H1 (cell line): ENCODE measurements around the gene NECTIN2. TPM values are rescaled to one million over a fixed set of nuclear protein-coding genes. Genes with fewer than 3 reads are reported as not detected.

Experiments
- BACH1 ChIP-seq: IDR thresholded peaks from 2 replicates; pipeline ENCODE4 v1.6.1; 2012; ENCODE audit warnings: low read length, improper control_type of control experiment
- CHD7 ChIP-seq: fragments of 300-600 bp; sonication (generic); IDR thresholded peaks from 2 replicates; pipeline ENCODE4 v1.7.1; 2012; ENCODE audit warnings: low read length, moderate library complexity, mild to moderate bottlenecking, inconsistent platforms; ENCODE audit not compliant: insufficient replicate concordance
- E2F6 ChIP-seq: IDR thresholded peaks from 2 replicates; pipeline ENCODE4 v1.6.1; 2012; ENCODE audit warnings: inconsistent platforms
- JUND ChIP-seq: IDR thresholded peaks from 2 replicates; pipeline ENCODE4 v1.6.1; 2011; ENCODE audit warnings: mild to moderate bottlenecking, improper control_type of control experiment, low read length
- KDM4A ChIP-seq: IDR thresholded peaks from one replicate; pipeline ENCODE4 v1.7.1; 2012; ENCODE audit warnings: low read depth, mild to moderate bottlenecking, moderate library complexity, low read length, inconsistent platforms; ENCODE audit not compliant: severe bottlenecking
- KDM5A ChIP-seq: fragments of 200-600 bp; IDR thresholded peaks from 2 replicates; pipeline ENCODE4 v1.7.1; 2012; ENCODE audit warnings: mild to moderate bottlenecking, low read length, inconsistent platforms, mixed read lengths
- SIN3A ChIP-seq, 2 experiments: IDR thresholded peaks in 1 of 2; conservative IDR thresholded peaks in 1 of 2; 2 replicates each; pipeline ENCODE4 v1.6.1; 2011 to 2012; ENCODE audit warnings: low read length in 2 of 2, improper control_type of control experiment in 1 of 2, low read depth in 1 of 2, mild to moderate bottlenecking in 1 of 2
- SIRT6 ChIP-seq: IDR thresholded peaks from one replicate; pipeline ENCODE4 v1.7.1; 2012; ENCODE audit warnings: low read length, inconsistent platforms
- SP1 ChIP-seq: IDR thresholded peaks from 2 replicates; pipeline ENCODE4 v1.6.1; 2011; ENCODE audit warnings: low read depth, low read length
- USF2 ChIP-seq: IDR thresholded peaks from 2 replicates; pipeline ENCODE4 v1.6.1; 2011; ENCODE audit warnings: low read length, improper control_type of control experiment
- ZNF274 ChIP-seq: IDR thresholded peaks from 2 replicates; pipeline ENCODE4 v1.7.0; 2012; ENCODE audit warnings: low read length, borderline replicate concordance; ENCODE audit errors: extremely low read depth
- polyA plus RNA-seq, 7 experiments: library from polyadenylated mRNA; depleted of rRNA in 3 of 7; stranded (reverse) in 5 of 7; unstranded in 2 of 7; fragments of >200 nt in 5 of 7; fragments of 200-250 nt in 2 of 7; gene quantifications; 1 replicate in 5 of 7; 2 replicates in 1 of 7; 4 replicates in 1 of 7; pipeline versions ENCODE4 v1.2.1 to v1.2.3, GENCODE V29; 2011 to 2013; ENCODE audit warnings: missing spikeins in 2 of 7, mixed read lengths in 2 of 7
- total RNA-seq: library from RNA; stranded (reverse); fragmentation: NEBNext Ultra II Directional; extraction: Animal tissue kit (Norgen Biotek cat#: 25700); gene quantifications from 2 replicates; pipeline ENCODE4 v1.2.1, GENCODE V29; 2021

NECTIN2 gene
- total and polyA plus RNA-seq, 2 of the 8 experiments (the other 6 are each of a cell fraction or from before 2014, with no cell fraction given), result 184 to 237 TPM

GRCh38 chr19:44824761-44825160, 21.3 kb upstream of the NECTIN2 start (continued):
- no peak for TF ChIP-seq CHD7
- TF ChIP-seq SIN3A (conservative IDR thresholded peaks at IDR 0.05 in 1 of 2, IDR thresholded peaks at IDR 0.05 in 1 of 2; ENCODE audit: low read depth in 1 of 2, low read length in 2 of 2), result no peak
- no peak for TF ChIP-seq KDM5A
- no peak for TF ChIP-seq E2F6
- TF ChIP-seq SIRT6, result no peak
- no peak for TF ChIP-seq BACH1
- TF ChIP-seq KDM4A, result no peak
- no peak for TF ChIP-seq SP1
- no peak for TF ChIP-seq JUND
- no peak for TF ChIP-seq ZNF274
- no peak for TF ChIP-seq USF2
